Endothelial cell of umbilical vein (primary cell): ENCODE results near the gene TESPA1. TPM values are rescaled to one million over a fixed set of nuclear protein-coding genes. Genes with fewer than 3 reads are reported as not detected.

Source experiments
- BruUV-seq: library from RNA; stranded (reverse); fragments of 400-500 nt; replicated peaks from 2 replicates; lab custom pipeline; 2021; lab: Mats Ljungman, UMichigan
- CTCF ChIA-PET: fragments of 300-600, 350-600 bp; sonication (Branson Sonifier 250); formaldehyde crosslinking; loops from one replicate; lab custom pipeline; 2021; ENCODE audit warnings: antibody characterized with exemption, inconsistent platforms; lab: Charles Lee
- POLR2A ChIA-PET: fragments of 300-600, 350-600 bp; sonication (Branson Sonifier 250); formaldehyde crosslinking; loops from one replicate; lab custom pipeline; 2021; ENCODE audit warnings: antibody characterized with exemption, inconsistent platforms; lab: Charles Lee
- DNase-seq: peaks from one replicate; pipeline ENCODE4 v3.0.0-alpha.2; 2011; ENCODE audit warnings: low read depth, low spot score
- FAIRE-seq: peaks from 2 replicates; lab custom pipeline; 2011; peaks lifted over from hg19 to GRCh38; lab: Jason Lieb, UNC
- H2AFZ ChIP-seq: 2 replicates; pipeline ENCODE4 v1.6.0; 2012; ENCODE audit warnings: low read depth, low read length, control low read depth, inconsistent platforms
- H3K27ac ChIP-seq: 2 replicates; pipeline ENCODE4 v1.5.1; 2011; ENCODE audit warnings: low read depth, mild to moderate bottlenecking, control low read depth, low read length, moderate library complexity; ENCODE audit not compliant: insufficient read depth
- H3K27me3 ChIP-seq, 2 experiments: 2 replicates each; pipeline versions ENCODE4 v1.6.0 to v1.6.1; 2011; ENCODE audit warnings: low read length in 2 of 2, mixed read lengths in 1 of 2; ENCODE audit not compliant: control insufficient read depth in 2 of 2, insufficient read depth in 2 of 2
- H3K36me3 ChIP-seq, 2 experiments: 2 replicates in 1 of 2; 3 replicates in 1 of 2; pipeline ENCODE4 v1.5.1; 2011; ENCODE audit warnings: low read length in 2 of 2, mild to moderate bottlenecking in 1 of 2, moderate library complexity in 1 of 2; ENCODE audit not compliant: control insufficient read depth in 2 of 2, insufficient read depth in 2 of 2; ENCODE audit errors: extremely low read depth in 1 of 2
- H3K4me1 ChIP-seq: 3 replicates; pipeline ENCODE4 v1.5.1; 2011; ENCODE audit warnings: mild to moderate bottlenecking, low read length; ENCODE audit not compliant: control insufficient read depth, insufficient read depth; ENCODE audit errors: extremely low read depth
- H3K4me2 ChIP-seq: 2 replicates; pipeline ENCODE4 v1.6.1; 2011; ENCODE audit warnings: low read length, control low read depth, mixed read lengths; ENCODE audit not compliant: insufficient read depth
- H3K4me3 ChIP-seq, 3 experiments: fragments of 200-600 bp in 1 of 3; sonication (generic), shearing (Covaris generic) in 1 of 3; replicated peaks in 1 of 3; 2 replicates each; pipeline ENCODE4 v1.5.1; 2011 to 2016; ENCODE audit warnings: control low read depth in 3 of 3, low read length in 3 of 3, mild to moderate bottlenecking in 2 of 3, inconsistent platforms in 1 of 3, low read depth in 1 of 3, moderate library complexity in 1 of 3; ENCODE audit not compliant: insufficient read depth in 1 of 3
- H3K79me2 ChIP-seq: 2 replicates; pipeline ENCODE4 v1.6.0; 2012; ENCODE audit warnings: low read length, inconsistent platforms; ENCODE audit not compliant: control insufficient read depth, insufficient read depth
- H3K9ac ChIP-seq: replicated peaks from 2 replicates; pipeline ENCODE3; 2011; ENCODE audit warnings: low read length, control low read depth; ENCODE audit not compliant: insufficient read depth; ENCODE audit errors: extremely low read depth
- H3K9me1 ChIP-seq: replicated peaks from 3 replicates; pipeline ENCODE4 v1.6.0; 2011; ENCODE audit warnings: mild to moderate bottlenecking, low read length; ENCODE audit not compliant: control insufficient read depth, insufficient read depth; ENCODE audit errors: extremely low read depth
- H3K9me3 ChIP-seq: replicated peaks from 2 replicates; pipeline ENCODE4 v1.5.1; 2012; ENCODE audit warnings: low read length, inconsistent platforms; ENCODE audit not compliant: control insufficient read depth, insufficient read depth
- H4K20me1 ChIP-seq: replicated peaks from 2 replicates; pipeline ENCODE3; 2011; ENCODE audit warnings: mild to moderate bottlenecking, low read length; ENCODE audit not compliant: control insufficient read depth, insufficient read depth; ENCODE audit errors: extremely low read depth
- EZH2 ChIP-seq: IDR thresholded peaks from 2 replicates; pipeline ENCODE4 v1.6.1; 2012; ENCODE audit warnings: borderline replicate concordance, low read depth, mild to moderate bottlenecking, moderate library complexity, low read length, inconsistent platforms; ENCODE audit not compliant: severe bottlenecking
- FOS ChIP-seq: IDR thresholded peaks from 2 replicates; pipeline ENCODE4 v1.6.1; 2011; ENCODE audit warnings: mild to moderate bottlenecking, low read length, moderate library complexity, borderline replicate concordance; ENCODE audit not compliant: insufficient read depth
- GATA2 ChIP-seq: IDR thresholded peaks from 2 replicates; pipeline ENCODE4 v1.7.0; 2011; ENCODE audit warnings: low read depth, mild to moderate bottlenecking, moderate library complexity, mixed read lengths, low read length; ENCODE audit not compliant: insufficient read length, insufficient read depth
- JUN ChIP-seq: IDR thresholded peaks from 2 replicates; pipeline ENCODE4 v1.6.1; 2011; ENCODE audit warnings: borderline replicate concordance, low read depth; ENCODE audit not compliant: insufficient read length, insufficient read depth
- MYC ChIP-seq: IDR thresholded peaks from one replicate; pipeline ENCODE4 v1.6.1; 2011; ENCODE audit warnings: mild to moderate bottlenecking, low read depth, low read length
- POLR2A ChIP-seq: IDR thresholded peaks from 2 replicates; pipeline ENCODE4 v1.6.1; 2012; ENCODE audit warnings: low read depth, mild to moderate bottlenecking, control low read depth, low read length
- POLR2AphosphoS5 ChIP-seq: IDR thresholded peaks from 2 replicates; pipeline ENCODE4 v1.6.1; 2012; ENCODE audit warnings: low read depth, mild to moderate bottlenecking, control low read depth, low read length, moderate library complexity; ENCODE audit not compliant: insufficient read depth
- dilution Hi-C: fragments of 300-500 bp; cut with MboI; formaldehyde crosslinking; loops from one replicate; pipeline ENCODE4 v1.15.0; 2019; ENCODE audit warnings: low sequenced_read_pairs; ENCODE audit not compliant: extremely low pct_ligation_motif_present
- intact Hi-C: fragments of 100-400 bp; cut with micrococcal nuclease; formaldehyde crosslinking; loops from one replicate; pipeline ENCODE4 v1.10.0; 2022
- polyA plus RNA-seq, 4 experiments: library from polyadenylated mRNA; depleted of rRNA in 3 of 4; stranded (reverse) in 3 of 4; unstranded in 1 of 4; fragments of >200 nt; gene quantifications; 2 replicates each; pipeline versions ENCODE4 v1.2.1 to v1.2.3, GENCODE V29; 2011 to 2012; ENCODE audit warnings: missing spikeins in 1 of 4
- total RNA-seq: library from RNA; stranded (reverse); gene quantifications from 2 replicates; pipeline ENCODE4 v1.2.3, GENCODE V29; 2021
- TF ChIP-seq, protein P1 (sequence below), 2 donors: IDR thresholded peaks; 1 replicate in 1 of 2; 2 replicates in 1 of 2; pipeline ENCODE4 v1.5.1; 2011; ENCODE audit warnings: low read length in 2 of 2, mild to moderate bottlenecking in 2 of 2, moderate library complexity in 2 of 2, control low read depth in 1 of 2, inconsistent platforms in 1 of 2, low read depth in 1 of 2; ENCODE audit not compliant: insufficient read depth in 1 of 2; ENCODE audit errors: extremely low read depth in 1 of 2
- TF ChIP-seq, protein P2 (sequence below): IDR thresholded peaks from 2 replicates; pipeline ENCODE4 v1.6.1; 2011; ENCODE audit not compliant: insufficient read depth, insufficient read length

TESPA1 gene
- total and polyA plus RNA-seq, 2 donors (not counting 3 experiments of a cell fraction or from before 2014, with no cell fraction given) = not detected

DNA sequence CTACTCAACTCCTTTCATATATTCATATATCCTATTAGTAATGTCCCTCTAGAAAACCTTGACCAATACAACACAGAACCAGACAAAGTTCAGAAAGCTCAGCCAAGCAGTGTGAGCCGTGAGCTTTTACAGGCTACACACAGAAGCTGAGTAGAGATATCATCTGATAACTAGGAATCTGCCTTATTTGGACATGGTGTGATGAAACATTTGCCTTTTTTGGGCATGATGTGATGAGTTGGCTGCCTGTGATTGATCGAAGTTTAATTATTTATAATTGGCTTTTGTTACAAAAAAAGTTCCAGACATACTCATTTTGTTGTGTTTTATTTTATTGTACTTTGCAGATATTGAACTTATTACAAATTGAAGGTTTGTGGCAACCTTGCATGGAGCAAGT is 46.6 kb downstream of the TESPA1 start:
- no peaks in the 10 kb centered on the region for H3K36me3 ChIP-seq
- dilution Hi-C loops = no loop called here
- no peak for FAIRE-seq
- no peak overlapping the region for H3K4me3 ChIP-seq
- H3K9ac ChIP-seq = no peak overlapping the region
- peaks cover 0 to 6% of the 10 kb centered on the region in 2 experiments for H3K27me3 ChIP-seq
- H3K9me1 ChIP-seq = no peaks in the 10 kb centered on the region
- H3K27ac ChIP-seq = no peak overlapping the region
- no peaks in the 10 kb centered on the region for H3K9me3 ChIP-seq
- POLR2A ChIA-PET = no interaction called here
- no peak overlapping the region for H3K4me2 ChIP-seq
- H3K79me2 ChIP-seq = no peaks in the 10 kb centered on the region
- CTCF ChIA-PET = no interaction called here
- no TSS peak for BruUV-seq
- intact Hi-C loops = no loop called here
- no peaks in the 10 kb centered on the region for H4K20me1 ChIP-seq
- no peak overlapping the region for H2AFZ ChIP-seq
- H3K4me1 ChIP-seq = peaks cover 26% of the 10 kb centered on the region
- TF ChIP-seq POLR2A = no peak
- TF ChIP-seq, protein P1, sequence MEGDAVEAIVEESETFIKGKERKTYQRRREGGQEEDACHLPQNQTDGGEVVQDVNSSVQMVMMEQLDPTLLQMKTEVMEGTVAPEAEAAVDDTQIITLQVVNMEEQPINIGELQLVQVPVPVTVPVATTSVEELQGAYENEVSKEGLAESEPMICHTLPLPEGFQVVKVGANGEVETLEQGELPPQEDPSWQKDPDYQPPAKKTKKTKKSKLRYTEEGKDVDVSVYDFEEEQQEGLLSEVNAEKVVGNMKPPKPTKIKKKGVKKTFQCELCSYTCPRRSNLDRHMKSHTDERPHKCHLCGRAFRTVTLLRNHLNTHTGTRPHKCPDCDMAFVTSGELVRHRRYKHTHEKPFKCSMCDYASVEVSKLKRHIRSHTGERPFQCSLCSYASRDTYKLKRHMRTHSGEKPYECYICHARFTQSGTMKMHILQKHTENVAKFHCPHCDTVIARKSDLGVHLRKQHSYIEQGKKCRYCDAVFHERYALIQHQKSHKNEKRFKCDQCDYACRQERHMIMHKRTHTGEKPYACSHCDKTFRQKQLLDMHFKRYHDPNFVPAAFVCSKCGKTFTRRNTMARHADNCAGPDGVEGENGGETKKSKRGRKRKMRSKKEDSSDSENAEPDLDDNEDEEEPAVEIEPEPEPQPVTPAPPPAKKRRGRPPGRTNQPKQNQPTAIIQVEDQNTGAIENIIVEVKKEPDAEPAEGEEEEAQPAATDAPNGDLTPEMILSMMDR (IDR thresholded peaks at IDR 0.05; ENCODE audit: extremely low read depth in 1 of 2, insufficient read depth in 1 of 2, low read depth in 1 of 2, low read length in 2 of 2) = no peak
- TF ChIP-seq FOS = no peak
- no peak for TF ChIP-seq MYC
- TF ChIP-seq JUN = no peak
- TF ChIP-seq, protein P2, sequence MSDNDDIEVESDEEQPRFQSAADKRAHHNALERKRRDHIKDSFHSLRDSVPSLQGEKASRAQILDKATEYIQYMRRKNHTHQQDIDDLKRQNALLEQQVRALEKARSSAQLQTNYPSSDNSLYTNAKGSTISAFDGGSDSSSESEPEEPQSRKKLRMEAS = no peak
- TF ChIP-seq GATA2 = no peak
- no peak for TF ChIP-seq EZH2
- no peak for TF ChIP-seq POLR2AphosphoS5
- DNase-seq = no peak
